K562 (cell line): ENCODE measurements around the gene DEGS1. TPM values are rescaled to one million over a fixed set of nuclear protein-coding genes. Genes with fewer than 3 reads are reported as not detected.

Source experiments
- ATAC-seq: fragments of 200-7000 bp; cut with Tn5 transposase; 3 replicates; pipeline ENCODE4 v1.9.1; 2020; ENCODE audit warnings: moderate library complexity
- BruUV-seq: library from RNA; stranded (reverse); fragments of 400-500 nt; replicated peaks from 2 replicates; lab custom pipeline; 2021; lab: Mats Ljungman, UMichigan
- CTCF ChIA-PET: fragments of 300-600 bp; formaldehyde crosslinking; extraction: SDS; loops from one replicate; lab custom pipeline; 2021; ENCODE audit warnings: low intra/inter-chr PET ratio; lab: Yijun Ruan, JAX
- POLR2A ChIA-PET: fragments of 300-600, 350-650 bp; sonication (Branson Sonifier 250); formaldehyde crosslinking; extraction: SDS; loops from one replicate; lab custom pipeline; 2021; ENCODE audit warnings: antibody characterized with exemption, inconsistent platforms; lab: Yijun Ruan, JAX
- DNase-seq, 4 experiments: peaks; one replicate each; pipeline versions ENCODE4 v3.0.0 to v3.0.0-alpha.2; 2011 to 2018; ENCODE audit warnings: low spot score in 3 of 4, mixed read lengths in 3 of 4; ENCODE audit errors: extremely low read depth in 1 of 4
- FAIRE-seq: peaks from 2 replicates; lab custom pipeline; 2011; peaks lifted over from hg19 to GRCh38; lab: Jason Lieb, UNC
- H2AFZ ChIP-seq: 2 replicates; pipeline ENCODE4 v1.6.0; 2011; ENCODE audit warnings: low read depth, low read length, control low read depth, inconsistent platforms
- H3K27ac ChIP-seq: fragments of 200-600 bp; 3 replicates; pipeline ENCODE4 v1.8.0; 2011; ENCODE audit warnings: low read depth, mild to moderate bottlenecking, control low read depth, inconsistent platforms, low read length, moderate library complexity, mixed read lengths; ENCODE audit errors: extremely low read depth
- H3K27me3 ChIP-seq, 2 experiments: fragments of 300-600 bp in 1 of 2; 2 replicates in 1 of 2; 3 replicates in 1 of 2; pipeline versions ENCODE4 v1.6.0 to v1.8.0; 2011; ENCODE audit warnings: inconsistent platforms in 2 of 2, low read length in 2 of 2, mild to moderate bottlenecking in 1 of 2, mixed read lengths in 1 of 2, moderate library complexity in 1 of 2; ENCODE audit not compliant: control insufficient read depth in 2 of 2, insufficient read depth in 2 of 2
- H3K36me3 ChIP-seq: fragments of 300-600 bp; 3 replicates; pipeline ENCODE4 v1.8.0; 2011; ENCODE audit warnings: mild to moderate bottlenecking, low read length, inconsistent platforms; ENCODE audit not compliant: control insufficient read depth, insufficient read depth
- H3K4me1 ChIP-seq, 2 experiments: fragments of 200-600 bp in 1 of 2; replicated peaks in 1 of 2; 2 replicates in 1 of 2; 3 replicates in 1 of 2; pipeline versions ENCODE4 v1.5.1 to v1.8.0; 2011; ENCODE audit warnings: inconsistent platforms in 2 of 2, low read length in 2 of 2, mild to moderate bottlenecking in 1 of 2, mixed read lengths in 1 of 2, moderate library complexity in 1 of 2; ENCODE audit not compliant: control insufficient read depth in 2 of 2, insufficient read depth in 2 of 2
- H3K4me2 ChIP-seq: 2 replicates; pipeline ENCODE4 v1.6.1; 2011; ENCODE audit warnings: low read length, control low read depth, inconsistent platforms, mixed read lengths; ENCODE audit not compliant: insufficient read depth
- H3K4me3 ChIP-seq: fragments of 200-600 bp; sonication (generic), shearing (Covaris generic); 2 replicates; pipeline ENCODE4 v1.5.1; 2016; ENCODE audit warnings: control low read depth, inconsistent platforms
- H3K79me2 ChIP-seq: fragments of 200-600 bp; 3 replicates; pipeline ENCODE4 v1.8.0; 2011; ENCODE audit warnings: low read length, inconsistent platforms; ENCODE audit not compliant: control insufficient read depth, insufficient read depth
- H3K9ac ChIP-seq, 2 experiments: 2 replicates each; pipeline versions ENCODE4 v1.6.0 to v1.6.1; 2011; ENCODE audit warnings: low read depth in 2 of 2, low read length in 2 of 2, control low read depth in 1 of 2, inconsistent platforms in 1 of 2, mild to moderate bottlenecking in 1 of 2, mixed read lengths in 1 of 2; ENCODE audit not compliant: insufficient read depth in 1 of 2
- H3K9me1 ChIP-seq: one replicate; pipeline ENCODE4 v1.6.0; 2011; ENCODE audit warnings: inconsistent platforms, mild to moderate bottlenecking, low read length, moderate library complexity; ENCODE audit not compliant: control insufficient read depth, insufficient read depth
- H3K9me3 ChIP-seq: replicated peaks from 2 replicates; pipeline ENCODE4 v1.5.1; 2011; ENCODE audit warnings: low read depth, low read length, inconsistent platforms; ENCODE audit not compliant: control insufficient read depth, insufficient read depth
- H4K20me1 ChIP-seq: replicated peaks from 2 replicates; pipeline ENCODE4 v1.6.1; 2011; ENCODE audit warnings: low read length, inconsistent platforms, mixed read lengths; ENCODE audit not compliant: control insufficient read depth, insufficient read depth
- BCOR ChIP-seq: fragments of 450-650 bp; IDR thresholded peaks from 2 replicates; pipeline ENCODE4 v1.6.1; 2016
- CGGBP1 ChIP-seq: fragments of 250-450 bp; sonication (Bioruptor Pico); IDR thresholded peaks from 2 replicates; pipeline ENCODE4 v1.9.0; 2021; ENCODE audit warnings: mild to moderate bottlenecking
- ILF3 ChIP-seq: fragments of 450-650 bp; IDR thresholded peaks from 2 replicates; pipeline ENCODE4 v1.6.1; 2018; ENCODE audit warnings: antibody characterized with exemption, mild to moderate bottlenecking, moderate library complexity, borderline replicate concordance
- NR1H2 ChIP-seq: sonication (generic); formaldehyde crosslinking; IDR thresholded peaks from 2 replicates; pipeline ENCODE4 v1.4.0; 2020; ENCODE audit warnings: mild to moderate bottlenecking, missing genetic modification reagents
- NUFIP1 ChIP-seq: fragments of 450-650 bp; IDR thresholded peaks from 2 replicates; pipeline ENCODE4 v1.6.1; 2018; ENCODE audit not compliant: partially characterized antibody
- PHB2 ChIP-seq: fragments of 450-650 bp; IDR thresholded peaks from 2 replicates; pipeline ENCODE4 v1.6.1; 2017; ENCODE audit warnings: low read depth
- RNF2 ChIP-seq: sonication (generic); IDR thresholded peaks from 2 replicates; pipeline ENCODE4 v1.6.1; 2016
- SPI1 ChIP-seq: IDR thresholded peaks from 2 replicates; pipeline ENCODE4 v1.6.1; 2011; ENCODE audit warnings: low read depth, low read length, control low read depth, borderline replicate concordance
- SRSF3 ChIP-seq: fragments of 200-400 bp; formaldehyde crosslinking; IDR thresholded peaks from 2 replicates; pipeline ENCODE4 v1.6.1; 2016; ENCODE audit warnings: mild to moderate bottlenecking, low read length, moderate library complexity; ENCODE audit not compliant: insufficient read depth
- TRIM28 ChIP-seq: fragments of 450-650 bp; IDR thresholded peaks from 2 replicates; pipeline ENCODE4 v1.6.1; 2017
- XRCC5 ChIP-seq: fragments of 200-400 bp; formaldehyde crosslinking; IDR thresholded peaks from 2 replicates; pipeline ENCODE4 v1.6.1; 2017; ENCODE audit warnings: low read depth, mild to moderate bottlenecking, low read length
- ZKSCAN1 ChIP-seq: fragments of 150-350 bp; IDR thresholded peaks from 2 replicates; pipeline ENCODE4 v1.6.1; 2016; ENCODE audit warnings: low read depth, low read length
- ZNF23 ChIP-seq: fragments of 250-450 bp; sonication (Bioruptor Pico); IDR thresholded peaks from 2 replicates; pipeline ENCODE4 v1.4.0; 2020; ENCODE audit warnings: mild to moderate bottlenecking
- ZNF24 ChIP-seq: fragments of 450-650 bp; IDR thresholded peaks from 2 replicates; pipeline ENCODE4 v1.6.1; 2016
- ZNF282 ChIP-seq: sonication (generic); formaldehyde crosslinking; IDR thresholded peaks from 2 replicates; pipeline ENCODE4 v1.8.1; 2023; ENCODE audit warnings: missing genetic modification reagents
- ZNF311 ChIP-seq: fragments of 250-450 bp; sonication (Bioruptor Pico); IDR thresholded peaks from 2 replicates; pipeline ENCODE4 v1.4.0; 2020; ENCODE audit warnings: mild to moderate bottlenecking, moderate library complexity
- WGBS: fragments of 100-300 bp; shearing (Covaris generic); methylation state at CpG from one replicate; pipeline ENCODE4 v1.1.6; 2016; ENCODE audit warnings: low coverage, mixed read lengths; ENCODE audit not compliant: insufficient coverage; ENCODE audit errors: missing lambda C conversion rate; 5-methylcytosine and 5-hydroxymethylcytosine counted together
- in situ Hi-C: fragments of 300-500 bp; cut with MboI; formaldehyde crosslinking; loops from 4 replicates; pipeline ENCODE4 v1.15.0; 2018; ENCODE audit warnings: inconsistent platforms, mixed read lengths
- intact Hi-C: fragments of 100-400 bp; cut with micrococcal nuclease; formaldehyde crosslinking; loops from 2 replicates; pipeline ENCODE4 v1.14.2; 2022
- polyA plus RNA-seq, 8 experiments: library from polyadenylated mRNA; depleted of rRNA in 4 of 8; stranded (reverse) in 5 of 8; unstranded in 3 of 8; fragments of >200 nt; fragmentation: Nextera tagmentation in 2 of 8; fragmentation: Illumina TruSeq in 1 of 8; extraction: Ambion mirVana in 2 of 8; extraction: Trizol in 1 of 8; gene quantifications; 2 replicates each; pipeline versions ENCODE4 v1.2.1 to v1.2.3, GENCODE V29; 2011 to 2014; ENCODE audit warnings: inconsistent platforms in 1 of 8, missing spikeins in 1 of 8
- total RNA-seq, 7 experiments: library from RNA; depleted of rRNA in 6 of 7; stranded (reverse); fragments of >200 nt in 6 of 7; fragmentation: Illumina TruSeq in 2 of 7; extraction: Trizol in 2 of 7; gene quantifications; 2 replicates each; pipeline versions ENCODE4 v1.2.1 to v1.2.3, GENCODE V29; 2011 to 2021; ENCODE audit warnings: low replicate concordance in 1 of 7
- TF ChIP-seq, protein P1 (sequence below), 2 experiments: IDR thresholded peaks; 2 replicates each; pipeline ENCODE4 v1.6.1; 2012; ENCODE audit warnings: improper control_type of control experiment in 2 of 2, low read depth in 2 of 2, low read length in 2 of 2, borderline replicate concordance in 1 of 2
- TF ChIP-seq, protein P2 (sequence below): sonication (generic); formaldehyde crosslinking; IDR thresholded peaks from 2 replicates; pipeline ENCODE4 v1.8.0; 2022; ENCODE audit warnings: missing genetic modification reagents, mild to moderate bottlenecking, borderline replicate concordance

The DEGS1 gene
- total and polyA plus RNA-seq, 9 of the 15 experiments (the other 6 are each of a cell fraction or from before 2014, with no cell fraction given) = 12.3 to 95.0 (median 38.8) TPM

- TF ChIP-seq, protein P1, sequence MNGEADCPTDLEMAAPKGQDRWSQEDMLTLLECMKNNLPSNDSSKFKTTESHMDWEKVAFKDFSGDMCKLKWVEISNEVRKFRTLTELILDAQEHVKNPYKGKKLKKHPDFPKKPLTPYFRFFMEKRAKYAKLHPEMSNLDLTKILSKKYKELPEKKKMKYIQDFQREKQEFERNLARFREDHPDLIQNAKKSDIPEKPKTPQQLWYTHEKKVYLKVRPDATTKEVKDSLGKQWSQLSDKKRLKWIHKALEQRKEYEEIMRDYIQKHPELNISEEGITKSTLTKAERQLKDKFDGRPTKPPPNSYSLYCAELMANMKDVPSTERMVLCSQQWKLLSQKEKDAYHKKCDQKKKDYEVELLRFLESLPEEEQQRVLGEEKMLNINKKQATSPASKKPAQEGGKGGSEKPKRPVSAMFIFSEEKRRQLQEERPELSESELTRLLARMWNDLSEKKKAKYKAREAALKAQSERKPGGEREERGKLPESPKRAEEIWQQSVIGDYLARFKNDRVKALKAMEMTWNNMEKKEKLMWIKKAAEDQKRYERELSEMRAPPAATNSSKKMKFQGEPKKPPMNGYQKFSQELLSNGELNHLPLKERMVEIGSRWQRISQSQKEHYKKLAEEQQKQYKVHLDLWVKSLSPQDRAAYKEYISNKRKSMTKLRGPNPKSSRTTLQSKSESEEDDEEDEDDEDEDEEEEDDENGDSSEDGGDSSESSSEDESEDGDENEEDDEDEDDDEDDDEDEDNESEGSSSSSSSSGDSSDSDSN (IDR thresholded peaks at IDR 0.05; ENCODE audit: borderline replicate concordance in 1 of 2, low read depth in 2 of 2, low read length in 2 of 2) = no peak
- TF ChIP-seq NR1H2 (CRISPR knock-in tag) (no peak), TRIM28 (no peak), SPI1 (peak; percentile 29; the same call in 1 of the 2 replicates), ZNF24 (no peak), ZNF311 (CRISPR knock-in tag) (no peak)
These were observed 41.0 kb downstream of the DEGS1 start (continued) for GRCh38 chr1:224223819-224224714.

DNA sequence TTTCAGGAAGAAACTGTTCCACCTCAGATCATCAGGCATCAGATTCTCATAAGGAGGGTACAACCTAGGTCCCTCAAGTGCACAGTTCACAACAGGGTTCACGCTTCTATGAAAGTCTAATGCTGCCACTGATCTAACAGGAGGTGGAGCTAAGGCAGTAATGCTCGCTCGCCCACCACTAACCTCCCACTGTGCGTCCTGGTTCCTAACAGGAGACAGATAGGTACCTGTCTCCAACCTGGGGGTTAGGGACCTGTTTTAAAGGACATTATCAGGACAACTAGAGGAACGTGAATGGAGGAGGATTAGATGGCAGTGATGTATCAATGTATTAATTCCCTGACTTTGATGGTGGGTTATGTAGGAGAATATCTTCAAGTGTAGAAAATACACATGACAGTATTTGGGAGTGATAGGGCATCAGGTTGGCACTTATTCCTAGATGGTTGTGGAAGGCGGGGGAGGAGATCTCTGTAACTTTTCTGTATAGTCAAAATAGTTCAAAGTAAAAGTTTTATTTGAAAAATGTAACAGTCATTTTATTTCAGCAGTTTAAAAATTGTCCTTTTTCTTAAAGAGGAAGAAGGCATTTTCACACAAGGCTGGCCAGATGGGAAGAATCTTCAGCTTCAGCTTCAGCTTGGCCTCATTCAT is 43.9 kb downstream of the DEGS1 start:
- Histone ChIP-seq H3K4me3 (no peak overlapping the region), H3K4me2 (no peak overlapping the region), H3K36me3 (peaks cover 40% of the 10 kb centered on the region; the same call in 2 of the 3 replicates), H3K27ac (no peak overlapping the region), H3K4me1 (peaks cover 0 to 6% of the 10 kb centered on the region in 2 experiments; a peak in 1 of 5 replicates), H3K9me3 (no peaks in the 10 kb centered on the region), H3K9ac (no peak overlapping the region), H3K9me1 (no peaks in the 10 kb centered on the region), H4K20me1 (no peaks in the 10 kb centered on the region), H3K27me3 (no peaks in the 10 kb centered on the region; a peak in 1 of 5 replicates), H2AFZ (no peak overlapping the region), H3K79me2 (no peaks in the 10 kb centered on the region)
- no TSS peak for BruUV-seq
- intact Hi-C loops (loop anchor here (10.0 kb wide), 1 partner anchor 532 kb away; no protein-coding TSS in a partner anchor), in situ Hi-C loops (no loop called here)
- ChIA-PET POLR2A (no interaction called here), CTCF (no interaction called here)
- no peak for FAIRE-seq
- no peak for ATAC-seq
- no peak for DNase-seq
- 78% methylated on average over 6 of the region's 6 CpGs for WGBS
- TF ChIP-seq NUFIP1 (no peak), BCOR (no peak), RNF2 (no peak), ZKSCAN1 (no peak), ILF3 (no peak), CGGBP1 (no peak), ZNF23 (no peak), ZNF282 (no peak), XRCC5 (no peak), PHB2 (no peak), SRSF3 (no peak)
- TF ChIP-seq, protein P2, sequence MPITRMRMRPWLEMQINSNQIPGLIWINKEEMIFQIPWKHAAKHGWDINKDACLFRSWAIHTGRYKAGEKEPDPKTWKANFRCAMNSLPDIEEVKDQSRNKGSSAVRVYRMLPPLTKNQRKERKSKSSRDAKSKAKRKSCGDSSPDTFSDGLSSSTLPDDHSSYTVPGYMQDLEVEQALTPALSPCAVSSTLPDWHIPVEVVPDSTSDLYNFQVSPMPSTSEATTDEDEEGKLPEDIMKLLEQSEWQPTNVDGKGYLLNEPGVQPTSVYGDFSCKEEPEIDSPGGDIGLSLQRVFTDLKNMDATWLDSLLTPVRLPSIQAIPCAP (CRISPR knock-in tag) = no peak
